ENCODE results near the gene CLDN7. TPM values are rescaled to one million over a fixed set of nuclear protein-coding genes. Genes with fewer than 3 reads are reported as not detected.

CLDN7 gene
- total RNA-seq, 4 donors from 2014 or later, result 7.7 to 14.5 (median 11.0) TPM

- no peak for DNase-seq (ENCODE audit: low spot score in 2 of 2)
- WGBS, result 34% methylated on average over 2 of the region's 2 CpGs
Measured at GRCh38 chr17:7292194-7292593, 29.9 kb upstream of the CLDN7 start.

GRCh38 chr17:7290685-7291084, 28.4 kb upstream of the CLDN7 start:
- Histone ChIP-seq H3K27me3 (peaks cover 70% of the 10 kb centered on the region), H3K27ac (no peak overlapping the region), H3K4me1 (peaks cover 46% of the 10 kb centered on the region), H3K9me3 (no peaks in the 10 kb centered on the region), H3K36me3 (no peaks in the 10 kb centered on the region), H3K4me3 (no peak overlapping the region)
- no peak for DNase-seq (ENCODE audit: low spot score in 2 of 2)
- WGBS, result 91% methylated on average over 11 of the region's 11 CpGs
- TF ChIP-seq POLR2AphosphoS5 (IDR thresholded peaks at IDR 0.05) (no peak), EP300 (IDR thresholded peaks at IDR 0.05) (no peak), POLR2A (IDR thresholded peaks at IDR 0.05) (no peak)
- TF ChIP-seq, protein P1, sequence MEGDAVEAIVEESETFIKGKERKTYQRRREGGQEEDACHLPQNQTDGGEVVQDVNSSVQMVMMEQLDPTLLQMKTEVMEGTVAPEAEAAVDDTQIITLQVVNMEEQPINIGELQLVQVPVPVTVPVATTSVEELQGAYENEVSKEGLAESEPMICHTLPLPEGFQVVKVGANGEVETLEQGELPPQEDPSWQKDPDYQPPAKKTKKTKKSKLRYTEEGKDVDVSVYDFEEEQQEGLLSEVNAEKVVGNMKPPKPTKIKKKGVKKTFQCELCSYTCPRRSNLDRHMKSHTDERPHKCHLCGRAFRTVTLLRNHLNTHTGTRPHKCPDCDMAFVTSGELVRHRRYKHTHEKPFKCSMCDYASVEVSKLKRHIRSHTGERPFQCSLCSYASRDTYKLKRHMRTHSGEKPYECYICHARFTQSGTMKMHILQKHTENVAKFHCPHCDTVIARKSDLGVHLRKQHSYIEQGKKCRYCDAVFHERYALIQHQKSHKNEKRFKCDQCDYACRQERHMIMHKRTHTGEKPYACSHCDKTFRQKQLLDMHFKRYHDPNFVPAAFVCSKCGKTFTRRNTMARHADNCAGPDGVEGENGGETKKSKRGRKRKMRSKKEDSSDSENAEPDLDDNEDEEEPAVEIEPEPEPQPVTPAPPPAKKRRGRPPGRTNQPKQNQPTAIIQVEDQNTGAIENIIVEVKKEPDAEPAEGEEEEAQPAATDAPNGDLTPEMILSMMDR (IDR thresholded peaks at IDR 0.05), result no peak

More at GRCh38 chr17:7292194-7292593, 29.9 kb upstream of the CLDN7 start:
- TF ChIP-seq POLR2AphosphoS5 (IDR thresholded peaks at IDR 0.05) (no peak), POLR2A (IDR thresholded peaks at IDR 0.05) (no peak), EP300 (IDR thresholded peaks at IDR 0.05) (no peak)
- TF ChIP-seq, protein P1 (IDR thresholded peaks at IDR 0.05), result no peak
- Histone ChIP-seq H3K36me3 (no peaks in the 10 kb centered on the region), H3K27ac (peak overlapping the region; percentile 47), H3K4me1 (peaks cover 57% of the 10 kb centered on the region), H3K9me3 (no peaks in the 10 kb centered on the region), H3K27me3 (peaks cover 70% of the 10 kb centered on the region), H3K4me3 (no peak overlapping the region)

GRCh38 chr17:7290166-7290565, 27.9 kb upstream of the CLDN7 start:
- WGBS, result 92% methylated on average over 14 of the region's 19 CpGs
- Histone ChIP-seq H3K4me3 (no peak overlapping the region), H3K4me1 (peaks cover 41% of the 10 kb centered on the region), H3K27ac (no peak overlapping the region), H3K27me3 (peaks cover 70% of the 10 kb centered on the region), H3K36me3 (no peaks in the 10 kb centered on the region), H3K9me3 (no peaks in the 10 kb centered on the region)
- DNase-seq (ENCODE audit: low spot score in 2 of 2), result no peak
- TF ChIP-seq EP300 (IDR thresholded peaks at IDR 0.05) (no peak), POLR2A (IDR thresholded peaks at IDR 0.05) (no peak), POLR2AphosphoS5 (IDR thresholded peaks at IDR 0.05) (no peak)
- TF ChIP-seq, protein P1 (IDR thresholded peaks at IDR 0.05), result no peak

DNA sequence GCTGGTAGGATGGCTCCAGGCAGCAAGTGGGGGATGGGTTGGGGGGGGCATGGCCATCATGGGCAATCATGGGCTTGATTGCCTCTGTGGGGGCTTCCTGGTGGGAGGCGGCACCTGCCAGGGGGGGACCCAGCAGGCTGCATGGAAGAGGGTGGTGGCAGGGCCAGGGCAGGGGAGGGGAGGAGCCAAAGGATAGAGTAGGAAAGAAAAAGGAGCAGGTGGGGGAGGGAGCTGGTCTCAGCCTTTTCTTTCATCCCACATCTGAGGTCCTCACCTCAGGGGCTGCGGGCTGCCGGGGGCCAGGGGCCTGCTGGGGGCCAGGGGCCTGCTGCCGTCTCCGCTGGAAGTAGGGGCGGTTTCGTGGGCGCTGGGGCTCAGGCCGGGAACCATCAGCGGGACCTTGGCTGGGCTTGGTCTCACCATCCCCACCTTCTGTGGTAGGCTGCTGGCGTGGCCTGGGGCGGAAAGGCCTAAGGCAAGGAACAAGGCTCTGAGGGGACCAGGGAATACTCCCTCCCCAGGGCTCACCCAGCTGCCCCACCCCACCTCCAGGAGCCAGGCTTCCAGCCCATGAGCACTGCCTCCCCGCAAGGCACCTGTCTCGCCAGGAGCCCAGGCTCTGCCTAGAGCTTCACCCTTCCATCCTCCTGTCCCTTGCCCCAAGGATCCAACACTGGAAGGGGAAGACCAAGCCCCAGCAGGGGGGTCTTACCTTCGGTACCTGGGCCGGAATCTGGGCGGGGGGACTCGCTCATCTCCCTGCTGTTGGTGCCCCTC, 27.2 kb upstream of the CLDN7 start:
- DNase-seq (ENCODE audit: low spot score in 2 of 2), result no peak
- Histone ChIP-seq H3K4me1 (peaks cover 34% of the 10 kb centered on the region), H3K27me3 (peaks cover 65% of the 10 kb centered on the region), H3K9me3 (no peaks in the 10 kb centered on the region), H3K27ac (no peak overlapping the region), H3K36me3 (no peaks in the 10 kb centered on the region), H3K4me3 (no peak overlapping the region)
- TF ChIP-seq POLR2AphosphoS5 (IDR thresholded peaks at IDR 0.05) (no peak), POLR2A (IDR thresholded peaks at IDR 0.05) (no peak), EP300 (IDR thresholded peaks at IDR 0.05) (no peak)
- TF ChIP-seq, protein P1 (IDR thresholded peaks at IDR 0.05), result no peak
- WGBS, result 81% methylated on average over 15 of the region's 18 CpGs

DNA sequence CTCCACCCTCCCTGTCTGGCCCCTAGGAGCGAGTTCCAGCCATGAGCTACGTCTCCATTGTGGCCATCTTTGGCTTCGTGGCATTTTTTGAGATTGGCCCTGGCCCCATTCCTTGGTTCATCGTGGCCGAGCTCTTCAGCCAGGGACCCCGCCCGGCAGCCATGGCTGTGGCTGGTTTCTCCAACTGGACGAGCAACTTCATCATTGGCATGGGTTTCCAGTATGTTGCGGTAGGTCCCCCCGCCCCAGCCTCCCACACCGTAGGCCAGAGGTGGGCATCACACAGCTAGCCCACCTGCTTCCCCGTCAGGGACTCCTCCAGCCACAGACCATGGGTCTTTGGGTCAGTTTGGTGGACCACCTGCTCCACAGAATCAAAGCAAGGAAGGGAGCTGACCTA, 23.4 kb upstream of the CLDN7 start:
- no peak for TF ChIP-seq EP300 (IDR thresholded peaks at IDR 0.05)
- TF ChIP-seq POLR2A (IDR thresholded peaks at IDR 0.05), result no peak
- TF ChIP-seq POLR2AphosphoS5 (IDR thresholded peaks at IDR 0.05), result no peak
- TF ChIP-seq, protein P1 (IDR thresholded peaks at IDR 0.05), result no peak
- Histone ChIP-seq H3K4me1 (peaks cover 26% of the 10 kb centered on the region), H3K27me3 (peaks cover 30% of the 10 kb centered on the region), H3K36me3 (no peaks in the 10 kb centered on the region), H3K4me3 (no peak overlapping the region), H3K9me3 (no peaks in the 10 kb centered on the region), H3K27ac (no peak overlapping the region)
- no peak for DNase-seq (ENCODE audit: low spot score in 2 of 2)
- WGBS, result 74% methylated on average over 9 of the region's 12 CpGs
